Measurements from ENCODE around the gene TMC6.

The TMC6 gene

GRCh38 chr17:78064708-78065107 is 63.8 kb downstream of the TMC6 start:
- no peak for FAIRE-seq

GRCh38 chr17:78063489-78063888 is 65.1 kb downstream of the TMC6 start:
- no peak for FAIRE-seq

- no peak for FAIRE-seq
These were observed 66.0 kb downstream of the TMC6 start for GRCh38 chr17:78062596-78062995.

All from colon (tissue), 2 donors.